ENCODE data around the gene PRDM16.

PRDM16 gene

GRCh38 chr1:3431686-3432085 is 362.7 kb downstream of the PRDM16 start:
- in situ Hi-C loops (cut with HindIII; ENCODE audit: low pct_ligation_motif_present, low pct_unique_long_range_greater_than_20kb, low sequenced_read_pairs), result no loop called here

GRCh38 chr1:3432306-3432705 is 363.3 kb downstream of the PRDM16 start:
- in situ Hi-C loops (cut with HindIII; ENCODE audit: low pct_ligation_motif_present, low pct_unique_long_range_greater_than_20kb, low sequenced_read_pairs), result no loop called here
- DNase-seq, result no peak

More at GRCh38 chr1:3431686-3432085, 362.7 kb downstream of the PRDM16 start:
- no peak for DNase-seq

- no peak for DNase-seq
- in situ Hi-C loops (cut with HindIII; ENCODE audit: low pct_ligation_motif_present, low pct_unique_long_range_greater_than_20kb, low sequenced_read_pairs), result no loop called here
These were observed 364.1 kb downstream of the PRDM16 start for GRCh38 chr1:3433076-3433475.

DNA sequence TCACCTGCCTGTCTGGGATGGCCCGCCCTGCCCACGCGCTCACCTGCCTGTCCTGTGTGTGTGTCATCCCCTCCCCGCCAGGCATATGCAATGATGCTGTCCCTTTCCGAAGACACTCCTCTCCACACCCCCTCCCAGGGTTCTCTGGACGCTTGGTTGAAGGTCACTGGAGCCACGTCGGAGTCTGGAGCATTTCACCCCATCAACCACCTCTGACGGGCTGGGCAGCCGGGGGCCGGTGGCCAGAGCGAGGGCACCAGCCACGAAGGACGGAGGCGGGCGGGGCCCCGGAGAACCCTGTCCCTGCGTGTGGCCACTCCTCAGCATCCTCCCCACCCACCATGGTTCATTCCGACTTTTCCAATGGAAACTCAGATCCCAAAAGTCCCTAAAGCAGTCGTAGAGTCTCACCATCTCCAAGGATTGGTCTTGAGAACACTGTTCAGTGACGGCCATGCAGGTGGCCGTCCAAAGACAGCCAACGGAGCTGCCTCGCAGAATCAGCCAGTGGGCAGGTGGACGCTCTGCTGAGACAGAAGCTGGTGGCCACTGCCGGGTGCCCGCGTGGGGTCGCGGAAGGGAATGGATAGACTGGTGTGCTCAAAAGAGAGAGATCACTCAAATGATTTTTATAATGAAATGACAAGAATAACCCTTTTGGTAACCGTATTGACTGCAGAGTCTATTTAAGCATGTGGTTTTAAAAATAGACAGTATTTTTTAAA is 364.8 kb downstream of the PRDM16 start:
- no peak for DNase-seq
- in situ Hi-C loops (cut with HindIII; ENCODE audit: low pct_ligation_motif_present, low pct_unique_long_range_greater_than_20kb, low sequenced_read_pairs), result no loop called here

DNA sequence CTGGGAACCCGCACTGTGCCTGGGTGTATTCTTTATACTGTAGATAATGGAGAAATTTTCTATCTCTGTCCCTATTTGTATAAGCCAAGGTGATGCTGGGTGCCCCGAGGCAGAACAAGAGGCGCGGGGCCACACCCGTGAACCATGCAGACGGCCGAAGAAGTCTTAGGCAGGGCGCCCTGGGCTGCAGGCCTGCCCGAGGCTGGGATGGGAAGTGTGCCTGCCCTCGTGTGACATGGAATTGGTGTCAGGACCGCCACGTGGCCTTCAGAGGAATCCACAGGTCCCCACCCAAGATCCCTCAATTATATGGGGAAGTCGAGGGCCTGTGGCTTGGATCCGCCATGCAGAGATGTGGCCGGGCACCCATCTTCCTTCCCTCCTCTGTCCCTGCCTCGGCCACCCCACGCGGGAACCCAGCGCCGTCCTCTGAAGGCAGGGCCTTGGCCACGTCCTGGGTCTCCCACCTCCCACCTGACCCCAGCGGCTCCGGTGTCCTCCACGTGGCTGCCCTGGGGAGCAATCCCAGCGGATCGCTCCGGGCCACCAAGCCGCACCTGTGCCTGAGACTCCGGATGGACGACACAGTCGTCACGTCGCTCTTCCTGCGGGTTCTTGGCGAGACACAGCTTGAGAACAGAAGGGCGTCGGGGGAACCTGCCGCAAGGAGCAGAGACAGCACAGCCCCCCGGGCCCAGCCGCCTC is 365.6 kb downstream of the PRDM16 start:
- DNase-seq, result no peak
- in situ Hi-C loops (cut with HindIII; ENCODE audit: low pct_ligation_motif_present, low pct_unique_long_range_greater_than_20kb, low sequenced_read_pairs), result no loop called here

- in situ Hi-C loops (cut with HindIII; ENCODE audit: low pct_ligation_motif_present, low pct_unique_long_range_greater_than_20kb, low sequenced_read_pairs), result no loop called here
- DNase-seq, result no peak
These were observed 366.7 kb downstream of the PRDM16 start for GRCh38 chr1:3435666-3436065.

DNA sequence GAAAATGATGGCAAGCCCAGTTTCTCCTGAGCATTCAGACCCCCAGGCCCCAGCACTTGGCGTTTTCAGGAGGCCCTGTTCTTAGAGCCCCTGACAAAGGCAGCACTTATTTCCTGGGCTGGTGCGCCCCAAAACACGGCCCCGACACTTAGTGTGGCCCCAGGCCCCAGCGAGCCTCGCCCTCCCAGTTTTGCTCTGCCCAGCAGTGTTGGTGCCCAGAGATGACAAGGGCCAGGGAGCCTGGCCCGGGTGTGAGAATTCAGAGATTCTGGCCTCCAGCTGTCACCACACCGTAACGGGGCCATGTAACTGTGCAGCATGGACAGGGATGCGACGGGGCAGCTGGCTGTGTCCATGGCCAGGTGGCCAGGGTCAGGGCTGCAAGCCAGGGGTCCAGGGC is 367.4 kb downstream of the PRDM16 start:
- in situ Hi-C loops (cut with HindIII; ENCODE audit: low pct_ligation_motif_present, low pct_unique_long_range_greater_than_20kb, low sequenced_read_pairs), result no loop called here

GRCh38 chr1:3436901-3437300 is 367.9 kb downstream of the PRDM16 start:
- in situ Hi-C loops (cut with HindIII; ENCODE audit: low pct_ligation_motif_present, low pct_unique_long_range_greater_than_20kb, low sequenced_read_pairs), result no loop called here
- no peak for DNase-seq

More for the DNA sequence above, 367.4 kb downstream of the PRDM16 start:
- DNase-seq, result no peak

DNA sequence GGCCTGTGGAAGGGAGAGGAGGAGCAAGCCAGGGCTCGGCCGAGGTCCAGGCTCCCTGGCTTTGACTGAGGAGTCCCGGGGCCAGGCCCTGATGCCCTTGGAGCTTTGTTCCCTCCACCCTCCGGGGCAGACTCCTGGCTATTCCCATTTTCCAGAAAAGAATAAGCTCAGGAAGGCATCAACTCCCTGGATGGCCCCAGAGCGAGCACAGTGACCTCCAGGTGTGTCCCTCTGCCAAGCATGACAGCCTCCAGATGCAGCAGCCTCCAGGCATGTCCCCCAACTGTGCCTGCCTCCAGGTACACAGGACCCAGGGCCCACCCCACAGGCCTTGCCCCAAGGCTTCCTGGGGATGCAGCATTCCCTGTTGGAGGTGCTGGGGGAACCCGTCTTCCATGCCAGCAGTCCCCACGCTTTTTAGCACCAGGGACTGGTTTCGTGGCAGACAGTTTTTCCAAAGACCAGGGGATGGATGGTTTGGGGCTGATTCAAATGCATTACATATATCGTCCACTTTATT is 369.7 kb downstream of the PRDM16 start:
- no peak for DNase-seq
- in situ Hi-C loops (cut with HindIII; ENCODE audit: low pct_ligation_motif_present, low pct_unique_long_range_greater_than_20kb, low sequenced_read_pairs), result no loop called here

DNA sequence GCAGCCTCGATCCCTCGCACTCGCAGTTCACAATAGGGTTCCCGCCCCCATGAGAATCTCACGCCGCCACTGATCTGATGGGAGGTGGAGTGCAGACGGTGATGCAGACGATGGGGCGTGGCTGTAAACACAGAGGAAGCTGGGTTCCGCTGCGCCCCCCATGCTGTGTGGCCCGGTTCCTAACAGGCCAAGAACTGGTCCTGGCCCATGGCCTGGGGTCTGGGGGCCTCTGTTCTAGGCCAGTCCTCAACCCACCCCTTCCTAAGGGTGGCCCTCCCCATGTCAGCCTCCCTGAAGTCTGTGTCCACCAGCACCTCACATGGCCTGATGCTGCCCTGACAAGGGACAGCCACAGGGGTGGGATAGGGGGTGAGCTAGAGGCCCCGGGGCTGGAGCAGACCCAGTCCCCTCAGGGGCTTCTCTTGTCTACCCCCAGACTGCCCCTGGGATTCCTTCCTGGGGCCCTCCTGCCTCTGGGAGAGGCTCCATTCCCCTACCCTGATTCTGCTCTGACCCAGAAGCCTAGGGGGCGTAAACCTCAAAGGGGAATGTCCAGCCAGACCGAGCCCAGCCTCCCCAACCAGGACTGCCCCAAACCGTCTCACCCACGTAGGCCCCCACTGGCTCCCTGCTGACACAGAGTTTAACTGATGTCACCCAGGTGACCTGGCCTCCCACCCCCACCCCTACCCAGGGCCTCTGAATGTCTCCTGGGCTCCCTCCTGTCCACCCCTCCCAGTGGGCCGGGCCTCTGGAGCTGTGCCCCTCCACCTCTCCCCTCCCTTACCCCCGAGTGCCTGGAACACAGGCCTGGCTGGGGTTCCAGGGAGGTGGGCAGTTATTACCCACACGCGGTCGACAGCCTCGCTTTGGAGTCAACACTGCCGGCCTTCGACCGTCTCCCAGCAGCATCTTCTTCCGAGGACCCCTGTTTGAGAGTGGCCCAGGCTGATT is 370.6 kb downstream of the PRDM16 start:
- DNase-seq, result no peak
- in situ Hi-C loops (cut with HindIII; ENCODE audit: low pct_ligation_motif_present, low pct_unique_long_range_greater_than_20kb, low sequenced_read_pairs), result no loop called here

GRCh38 chr1:3440300-3440681 is 371.3 kb downstream of the PRDM16 start:
- DNase-seq, result no peak
- in situ Hi-C loops (cut with HindIII; ENCODE audit: low pct_ligation_motif_present, low pct_unique_long_range_greater_than_20kb, low sequenced_read_pairs), result no loop called here

- DNase-seq, result no peak
- in situ Hi-C loops (cut with HindIII; ENCODE audit: low pct_ligation_motif_present, low pct_unique_long_range_greater_than_20kb, low sequenced_read_pairs), result no loop called here
These were observed 371.9 kb downstream of the PRDM16 start for GRCh38 chr1:3440711-3441409.

DNA sequence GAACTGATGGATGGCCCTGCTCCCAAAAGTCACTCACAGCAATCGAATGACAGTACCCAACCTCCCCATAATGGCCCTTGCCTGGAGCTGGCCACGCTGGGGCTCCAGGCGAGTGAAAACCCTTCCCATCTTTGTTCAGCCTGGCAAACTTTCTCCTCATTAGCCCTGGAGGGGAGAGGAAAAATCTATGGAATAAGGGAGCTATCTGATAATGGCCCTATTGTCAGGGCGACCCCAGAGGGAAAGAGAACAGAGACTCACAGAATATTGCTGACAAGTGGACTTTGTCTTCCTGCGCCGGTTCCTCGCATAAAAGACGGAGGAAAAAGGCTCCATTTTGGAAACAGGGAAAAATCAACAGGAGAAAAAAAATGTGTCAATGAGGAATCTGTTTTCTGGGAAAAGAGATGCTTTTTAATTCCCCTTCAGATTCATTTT is 372.4 kb downstream of the PRDM16 start:
- in situ Hi-C loops (cut with HindIII; ENCODE audit: low pct_ligation_motif_present, low pct_unique_long_range_greater_than_20kb, low sequenced_read_pairs), result no loop called here
- DNase-seq, result no peak

DNA sequence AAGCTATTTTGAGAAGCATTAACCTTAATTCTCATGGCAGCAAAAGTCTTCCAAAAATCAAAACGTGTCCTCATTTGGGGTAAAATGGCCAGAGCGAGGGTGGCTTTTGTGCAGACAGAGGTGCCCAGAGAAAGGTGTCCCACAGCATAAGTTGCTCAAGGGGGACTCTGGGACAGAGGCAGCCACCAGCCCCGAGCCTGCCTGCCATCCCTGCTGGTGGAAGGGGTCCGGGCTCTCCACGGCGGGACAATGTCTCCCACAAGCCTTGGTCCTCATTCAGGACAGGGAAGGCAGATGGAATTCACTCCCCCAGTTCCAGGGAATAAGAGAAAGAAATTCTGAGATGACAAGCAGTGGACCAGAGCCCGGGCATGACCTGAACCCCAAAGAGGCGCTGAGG is 372.9 kb downstream of the PRDM16 start:
- in situ Hi-C loops (cut with HindIII; ENCODE audit: low pct_ligation_motif_present, low pct_unique_long_range_greater_than_20kb, low sequenced_read_pairs), result no loop called here
- DNase-seq, result no peak

DNA sequence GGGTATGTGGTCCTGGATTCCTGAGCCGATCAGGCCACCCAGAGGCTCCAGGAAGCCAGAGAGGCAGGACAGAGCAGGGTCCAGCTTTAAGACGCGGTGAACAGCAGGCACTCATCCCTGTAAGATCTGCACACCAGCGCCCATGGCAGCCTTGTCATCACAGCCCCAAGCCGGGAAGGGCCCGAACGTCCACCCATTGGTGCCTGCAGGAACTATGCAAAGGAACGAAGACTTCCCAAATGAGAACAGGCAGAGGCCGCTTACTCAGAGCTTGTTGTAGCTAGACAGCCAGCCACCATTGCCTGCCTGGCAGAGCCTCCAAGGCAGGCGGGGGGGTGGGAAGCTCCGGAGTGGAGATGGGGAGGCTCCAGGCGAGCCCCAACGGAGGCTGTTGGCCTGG is 373.3 kb downstream of the PRDM16 start:
- in situ Hi-C loops (cut with HindIII; ENCODE audit: low pct_ligation_motif_present, low pct_unique_long_range_greater_than_20kb, low sequenced_read_pairs), result no loop called here

DNA sequence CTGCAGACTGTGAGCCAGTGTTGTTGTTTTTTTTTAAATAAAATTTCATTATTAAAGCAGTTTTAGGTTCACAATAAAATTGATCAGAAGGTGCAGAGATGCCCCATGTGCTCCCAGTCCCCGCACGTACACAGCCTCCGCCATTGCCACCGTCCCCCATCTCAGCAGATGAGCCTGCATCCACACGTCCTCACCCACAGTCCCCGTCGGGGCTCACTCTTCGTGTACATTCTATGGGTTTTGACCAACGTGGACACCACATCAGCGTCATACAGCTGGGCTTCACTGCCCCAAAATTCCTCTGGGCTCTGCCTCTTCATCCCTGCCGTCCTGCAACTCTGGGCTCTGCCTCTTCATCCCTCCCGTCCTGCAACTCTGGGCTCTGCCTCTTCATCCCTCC is 373.9 kb downstream of the PRDM16 start:
- DNase-seq, result no peak
- in situ Hi-C loops (cut with HindIII; ENCODE audit: low pct_ligation_motif_present, low pct_unique_long_range_greater_than_20kb, low sequenced_read_pairs), result no loop called here

More for the DNA sequence above, 373.3 kb downstream of the PRDM16 start:
- DNase-seq, result no peak

DNA sequence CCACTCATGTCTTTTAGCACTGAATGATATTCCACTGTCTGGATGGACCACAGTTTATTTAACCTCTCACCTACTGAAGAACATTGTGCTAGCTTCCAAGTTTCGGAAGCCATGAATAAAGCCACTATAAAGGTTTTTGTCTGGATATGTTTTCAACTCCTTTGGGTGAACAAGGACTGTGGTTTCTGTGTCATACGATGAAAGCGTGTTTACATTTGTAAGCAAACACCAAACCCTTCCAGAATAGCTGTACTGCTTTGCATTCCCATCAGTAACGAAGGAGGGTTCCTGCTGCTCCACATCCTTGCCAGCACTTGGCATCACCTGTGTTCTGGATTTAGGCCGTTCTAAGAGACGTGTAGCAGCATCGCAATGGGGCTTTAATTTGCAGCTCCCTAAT is 374.8 kb downstream of the PRDM16 start:
- in situ Hi-C loops (cut with HindIII; ENCODE audit: low pct_ligation_motif_present, low pct_unique_long_range_greater_than_20kb, low sequenced_read_pairs), result no loop called here

DNA sequence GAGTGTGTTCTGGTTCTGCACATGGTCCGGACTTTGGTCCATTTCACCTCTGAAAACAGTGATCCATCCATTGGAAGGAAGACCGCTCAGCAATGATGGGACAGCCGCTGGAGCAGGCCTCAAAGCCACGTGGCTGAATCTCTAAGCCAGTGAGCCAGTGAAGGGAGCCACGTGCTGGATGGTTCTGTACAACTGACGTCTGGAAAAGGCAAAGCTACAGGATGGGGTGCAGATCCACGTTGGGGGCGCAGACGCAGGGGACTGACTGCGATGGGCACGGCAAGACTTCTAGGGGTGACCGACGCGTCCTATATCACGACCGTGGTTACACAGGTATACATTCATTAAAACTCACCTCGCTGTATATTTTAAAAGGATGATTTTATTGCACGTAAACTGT is 375.3 kb downstream of the PRDM16 start:
- no peak for DNase-seq
- in situ Hi-C loops (cut with HindIII; ENCODE audit: low pct_ligation_motif_present, low pct_unique_long_range_greater_than_20kb, low sequenced_read_pairs), result no loop called here

More for the DNA sequence above, 374.8 kb downstream of the PRDM16 start:
- DNase-seq, result no peak

All from ACHN (cell line).